CD4-positive, alpha-beta T cell treated with Interleukin-4 for 4 hours (primary cell): Measurements from ENCODE around the gene C19orf18.
A peak's percentile ranks its signal among the peaks of the same experiment; 100 is the strongest.
"Not testable (repeated sequence)": the region's sequence is repeated elsewhere in the genome, so short reads cannot be mapped to it uniquely, and the experiment has no call there.

Experiments
- DNase-seq: peaks from one replicate; pipeline ENCODE4 v3.0.0-alpha.2; 2020

Gene C19orf18

DNA sequence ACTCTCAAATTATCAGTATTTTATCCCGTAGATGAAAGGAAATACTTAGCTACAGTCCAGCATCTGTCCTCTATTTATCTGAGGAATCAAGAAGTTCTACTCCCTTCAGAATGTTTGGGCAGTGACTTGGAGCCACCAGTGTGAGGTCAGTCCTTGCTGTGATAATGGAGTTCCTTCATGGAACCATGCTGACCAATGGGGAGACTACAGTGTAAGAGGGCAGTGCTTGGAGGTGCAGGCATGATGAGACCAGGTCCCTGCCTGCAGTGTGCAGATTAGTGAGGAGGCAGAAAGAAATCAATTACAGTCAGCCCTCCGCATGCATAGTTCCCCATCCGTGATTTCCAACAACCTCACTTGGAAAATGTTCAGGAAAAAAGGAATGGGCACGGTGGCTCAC is at the start of gene C19orf18:
TSS of gene C19orf18 (minus strand) at position 101 of the 400 bp plus-strand sequence. CDS start 102 bp downstream, outside the sequence.
- DNase-seq, result no peak

DNA sequence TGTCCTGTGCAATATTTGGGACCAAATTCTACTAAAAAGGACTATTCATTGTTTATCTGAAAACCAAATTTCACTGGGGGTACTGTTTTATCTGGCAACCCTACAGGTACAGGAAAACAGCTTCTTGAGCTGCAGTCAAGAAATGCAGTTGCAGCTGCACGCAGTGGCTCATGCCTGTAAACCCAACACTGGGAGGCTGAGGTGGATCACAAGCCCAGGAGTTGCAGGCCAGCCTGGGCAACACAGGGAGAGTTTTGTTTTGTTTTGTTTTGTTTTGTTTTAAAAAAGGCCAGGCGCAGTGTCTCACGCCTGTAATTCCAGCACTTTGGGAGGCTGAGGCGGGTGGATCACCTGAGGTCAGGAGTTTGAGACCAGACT is 47.9 kb upstream of the C19orf18 start:
- no peak for DNase-seq

DNA sequence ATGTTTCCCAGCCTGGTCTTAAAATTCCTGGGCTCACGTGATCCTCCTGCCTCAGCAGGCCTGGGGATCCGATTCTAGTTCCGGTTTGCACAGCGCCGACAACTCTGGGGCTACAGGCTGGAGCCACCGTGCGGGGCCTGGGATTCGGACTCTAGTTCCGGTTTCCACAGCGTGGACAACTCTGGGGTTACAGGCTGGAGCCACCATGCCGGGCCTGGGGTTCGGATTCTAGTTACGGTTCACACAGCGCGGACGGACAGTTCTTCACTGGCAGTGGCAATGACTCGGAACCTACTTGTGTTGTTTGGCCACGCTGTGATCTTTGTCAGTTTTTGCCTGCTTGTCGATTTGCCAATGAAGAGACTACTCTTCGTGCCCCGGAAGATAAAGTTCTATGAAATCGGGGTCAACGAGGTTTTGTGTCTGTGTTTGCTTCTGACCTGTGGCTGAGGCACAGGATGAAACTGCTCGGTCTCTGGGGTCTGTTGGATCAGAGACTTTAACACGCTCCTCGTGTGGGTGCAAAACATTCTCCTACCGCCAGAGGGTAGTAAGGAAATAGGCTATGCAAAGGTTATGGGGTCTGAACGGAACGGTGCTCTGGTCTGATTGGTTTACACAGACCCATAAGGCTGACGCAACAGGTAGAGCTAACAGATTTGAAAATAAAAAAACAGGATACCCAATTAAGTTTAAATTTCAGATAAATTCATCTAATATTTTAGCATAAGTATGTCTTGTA is 47.4 kb upstream of the C19orf18 start:
- DNase-seq, result peak; percentile 35

DNA sequence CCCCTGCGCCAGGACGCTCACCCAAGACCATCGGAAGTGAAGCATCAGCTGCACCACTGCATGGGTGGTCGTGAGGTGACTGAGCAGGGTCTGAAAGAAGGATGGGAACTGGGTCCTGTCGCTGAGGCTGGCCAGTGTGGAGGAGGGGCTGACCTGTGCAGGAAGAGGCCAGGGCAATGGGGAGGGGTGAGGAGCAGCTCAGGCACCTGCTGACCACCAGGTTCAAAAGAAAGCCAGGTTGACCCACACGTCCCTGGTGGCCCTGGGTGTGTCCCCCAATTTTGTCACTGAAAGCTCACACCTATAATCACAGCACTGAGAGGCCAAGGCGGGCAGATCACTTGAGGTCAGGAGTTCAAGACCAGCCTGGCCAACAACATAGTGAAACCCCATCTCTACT is 45.8 kb upstream of the C19orf18 start:
- no peak for DNase-seq

DNA sequence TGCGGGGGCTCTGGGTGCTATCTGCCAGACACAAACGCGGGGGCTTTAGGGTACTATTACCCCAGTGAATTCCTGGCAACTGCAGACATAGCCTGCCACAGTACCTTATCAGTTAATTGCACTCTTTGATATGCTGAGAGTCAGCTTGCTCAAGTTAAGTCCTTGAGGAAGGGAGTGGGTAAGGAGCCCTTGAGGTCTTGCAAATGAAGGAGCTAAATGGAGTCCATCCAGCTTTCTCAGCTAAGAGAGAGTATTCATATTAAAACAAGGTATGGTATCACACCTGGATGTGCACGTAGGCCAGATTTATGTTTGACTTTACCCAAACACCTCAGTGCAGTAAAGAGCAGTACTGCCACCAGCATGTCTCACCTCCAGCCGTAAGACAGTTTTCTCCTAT is 39.8 kb upstream of the C19orf18 start:
- DNase-seq, result no peak

DNA sequence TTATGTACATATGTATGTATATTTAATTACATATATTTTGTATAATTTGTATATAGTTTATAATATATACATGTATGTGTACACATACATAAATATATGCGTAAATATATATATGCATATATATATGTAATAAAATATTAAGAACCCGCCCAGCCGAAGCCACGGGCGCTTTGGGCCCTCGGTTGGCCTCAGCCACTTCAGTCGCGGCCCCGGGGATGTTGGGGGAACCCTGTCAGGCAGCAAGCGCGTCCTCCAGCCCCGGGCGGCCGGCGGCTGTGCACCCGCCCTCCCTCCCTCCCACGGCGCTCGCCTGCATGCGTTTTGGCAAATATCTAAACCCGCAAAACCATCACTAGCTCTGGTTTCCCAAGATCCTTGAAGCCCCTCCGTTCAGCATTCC is 36.2 kb upstream of the C19orf18 start:
- no peak for DNase-seq

DNA sequence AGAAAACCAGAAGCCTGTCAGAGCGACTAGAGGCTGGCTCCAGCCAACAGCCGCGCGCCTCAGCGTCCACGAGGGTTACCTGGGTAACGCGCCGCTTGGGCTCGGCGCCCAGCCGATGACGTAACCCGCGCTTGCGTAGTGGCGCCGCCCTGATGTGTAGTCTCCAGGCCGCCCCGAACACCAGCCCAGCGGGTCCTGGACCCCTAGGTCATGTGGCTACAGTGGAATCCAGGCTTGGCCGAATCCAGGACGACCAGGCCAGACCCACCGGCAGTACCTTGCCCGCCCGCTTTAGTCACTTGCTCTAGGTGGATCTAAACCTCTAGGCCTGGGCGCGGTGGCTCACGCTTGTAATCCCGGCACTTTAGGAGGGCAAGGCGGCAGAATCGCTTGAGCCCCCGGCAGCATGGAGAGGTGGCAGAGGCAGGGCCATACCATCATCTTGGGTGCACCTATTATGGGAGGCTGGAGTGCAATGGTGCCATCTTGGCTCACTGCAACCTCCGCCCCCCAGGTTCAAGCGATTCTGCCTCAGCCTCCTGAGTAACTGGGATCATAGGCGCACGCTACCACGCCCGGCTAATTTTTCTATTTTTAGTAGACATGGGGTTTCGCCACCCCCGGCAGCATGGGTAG is 35.5 kb upstream of the C19orf18 start:
- DNase-seq, result peak; percentile 57

DNA sequence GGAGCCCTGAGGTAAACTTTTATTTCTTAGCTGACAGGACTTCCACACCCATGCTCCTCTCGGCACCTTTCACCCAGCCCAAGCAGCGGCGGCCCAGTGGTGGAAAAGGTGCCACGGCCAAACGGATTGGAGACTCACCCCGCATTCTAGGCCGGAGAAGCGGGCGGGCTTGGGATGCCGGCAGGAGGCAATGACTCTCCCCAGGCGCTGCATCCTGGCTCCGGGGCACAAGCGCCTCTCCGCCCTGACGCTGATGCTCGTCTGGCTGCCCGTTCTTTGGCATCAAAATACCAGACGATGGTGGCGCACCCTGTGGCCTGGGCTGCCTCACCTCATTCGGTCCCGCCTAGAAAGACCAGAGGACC is 34.9 kb upstream of the C19orf18 start:
- no peak for DNase-seq

DNA sequence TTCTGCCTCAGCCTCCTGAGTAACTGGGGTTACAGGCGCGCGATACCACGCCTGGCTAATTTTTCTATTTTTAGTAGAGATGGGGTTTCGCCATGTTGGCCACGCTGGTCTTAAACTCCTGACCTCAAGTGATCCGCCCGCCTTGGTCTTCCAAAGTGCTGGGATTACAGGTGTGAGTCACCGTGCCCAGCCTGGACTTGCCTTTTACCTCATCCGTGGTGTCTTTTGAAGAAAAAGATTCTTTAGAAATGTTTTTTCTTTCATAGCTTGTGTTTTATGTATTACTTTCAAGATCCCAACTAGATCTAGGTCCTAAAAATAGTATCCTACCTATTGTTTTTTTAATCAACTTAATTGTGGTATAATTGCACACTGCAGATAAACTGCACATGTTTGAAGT is 34.5 kb upstream of the C19orf18 start:
- not testable (repeated sequence) for DNase-seq

DNA sequence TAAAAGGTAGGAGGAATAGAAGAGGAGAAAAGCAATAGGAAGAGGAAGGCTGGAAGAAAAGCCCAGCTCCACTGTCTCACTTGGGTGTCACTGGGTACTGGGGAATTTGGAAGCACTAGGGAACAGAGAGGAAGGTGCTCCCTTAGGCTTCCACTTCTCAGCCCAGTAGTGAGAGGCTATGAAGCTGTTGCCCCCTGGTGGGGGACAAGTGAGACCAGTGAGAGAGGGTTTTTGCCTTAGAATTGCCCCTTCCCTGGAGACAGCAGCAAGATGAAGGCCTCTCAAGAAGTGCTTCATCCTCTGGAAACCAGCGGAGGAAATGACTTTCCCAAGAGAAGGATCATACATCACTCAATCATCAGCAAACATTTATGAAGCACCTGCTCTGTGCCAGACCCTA is 33.0 kb upstream of the C19orf18 start:
- DNase-seq, result no peak

DNA sequence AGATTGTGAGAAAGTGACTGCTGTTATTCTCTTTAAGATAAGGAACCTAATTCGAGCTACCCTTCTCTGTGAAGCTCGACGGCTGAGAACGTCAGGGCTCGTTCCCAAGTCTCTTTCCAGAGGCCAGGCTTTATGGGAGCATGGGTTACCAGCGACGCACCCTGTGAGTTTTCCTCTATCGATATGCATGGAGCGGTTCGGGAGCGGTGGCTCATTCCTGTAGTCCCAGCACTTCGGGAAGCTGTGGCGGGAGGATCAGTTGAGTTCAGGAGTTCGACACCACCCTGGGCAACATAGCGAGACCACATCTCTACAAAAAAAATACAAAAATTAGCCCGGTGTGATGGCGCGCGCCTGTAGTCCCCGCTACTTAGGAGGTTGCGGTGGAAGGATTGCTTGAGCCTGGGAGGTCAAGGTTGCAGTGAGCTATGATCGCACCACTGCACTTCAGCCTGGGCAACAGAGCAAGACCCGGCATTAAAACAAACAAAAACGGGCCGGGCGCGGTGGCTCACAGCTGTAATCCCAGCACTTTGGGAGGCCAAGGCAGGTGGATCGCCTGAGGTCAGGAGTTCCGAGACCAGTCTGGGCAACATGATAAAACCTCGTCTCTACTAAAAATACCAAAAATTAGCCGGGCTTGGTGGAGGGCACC is 29.0 kb upstream of the C19orf18 start:
- DNase-seq, result no peak

DNA sequence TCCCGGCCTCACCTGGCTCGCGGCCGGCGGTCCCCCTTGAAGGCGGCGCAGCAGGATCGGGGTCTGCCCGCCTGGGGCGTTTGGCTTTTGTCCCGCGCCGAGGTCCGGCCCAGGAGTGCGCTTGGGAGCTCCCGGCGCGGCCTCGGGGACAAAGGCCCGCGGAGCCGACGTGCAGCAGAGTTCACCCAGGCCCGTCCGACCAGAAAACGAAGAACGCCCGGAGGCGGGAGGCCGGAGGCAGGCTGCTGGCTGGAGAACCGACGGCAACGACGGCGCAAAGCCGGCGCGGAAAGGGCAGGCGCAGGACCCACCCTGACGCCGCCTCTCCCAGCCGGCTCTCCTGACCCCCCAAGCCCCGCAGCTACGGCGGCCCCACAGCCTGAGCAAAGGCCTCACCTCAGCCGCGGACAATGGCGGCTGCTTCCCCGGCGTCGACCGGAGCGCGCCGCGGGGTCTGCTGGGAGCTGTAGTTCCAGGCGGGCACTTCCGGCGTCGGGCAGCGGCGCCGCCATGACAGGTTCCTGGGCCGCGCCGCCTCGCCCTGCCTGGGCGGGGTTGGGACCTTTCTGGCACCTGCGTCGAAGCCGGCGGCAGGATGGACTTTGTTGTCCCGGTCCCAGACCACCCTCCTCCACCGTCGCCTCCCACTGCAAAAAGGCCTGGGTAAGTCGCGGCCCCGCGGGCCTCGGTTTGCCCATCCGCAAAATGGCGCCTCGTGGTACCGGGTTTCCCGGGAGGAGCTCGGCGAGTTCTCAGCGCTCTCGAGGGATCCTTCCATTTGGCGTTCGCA is 28.2 kb upstream of the C19orf18 start, which contains the start of gene ZNF606:
TSS of gene ZNF606 (minus strand) at position 437 of the 790 bp plus-strand sequence. CDS start 1,501 bp downstream, outside the sequence.
- peak; percentile 84 for DNase-seq

DNA sequence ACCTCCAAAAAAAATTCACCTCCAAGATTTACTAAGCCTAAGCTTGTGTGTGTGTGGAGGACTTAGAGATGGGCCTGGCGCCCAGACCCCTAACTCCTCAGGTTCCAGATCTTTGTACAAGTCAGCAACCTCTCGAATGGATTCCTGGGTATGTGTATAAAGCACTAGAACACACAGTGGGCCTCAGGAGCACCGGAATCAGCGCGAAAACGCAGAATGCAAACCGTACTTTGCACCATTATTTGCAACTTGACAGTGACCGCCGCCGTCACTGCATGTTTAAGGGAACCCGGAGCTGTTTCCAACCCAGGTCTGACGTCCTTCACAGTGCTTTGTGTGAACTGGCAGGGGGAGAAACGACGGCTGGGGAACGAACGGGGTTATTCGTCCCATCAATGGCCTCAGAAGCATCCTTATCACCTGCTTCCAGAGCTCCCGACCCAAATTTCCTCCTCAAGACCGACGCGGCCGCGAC is 27.6 kb upstream of the C19orf18 start:
- peak; percentile 0 for DNase-seq

DNA sequence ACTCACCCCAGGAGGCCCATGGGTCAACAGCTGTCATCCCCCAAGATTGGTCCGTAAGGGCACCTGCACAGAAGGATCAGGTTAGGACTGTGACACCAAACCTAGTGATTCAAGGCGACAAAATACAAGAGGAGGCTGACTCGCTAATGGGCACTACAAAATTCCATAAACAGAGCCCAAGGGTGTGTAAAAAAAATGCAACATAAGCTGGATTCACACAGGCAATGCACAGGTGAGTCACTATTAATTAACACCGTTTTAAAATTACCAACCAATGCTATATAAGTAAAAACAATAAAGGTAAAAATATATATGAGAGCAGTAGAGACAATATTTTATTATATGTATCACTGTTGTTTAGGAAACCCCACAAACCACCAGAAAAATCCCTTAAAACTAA is 26.3 kb upstream of the C19orf18 start:
- no peak for DNase-seq

DNA sequence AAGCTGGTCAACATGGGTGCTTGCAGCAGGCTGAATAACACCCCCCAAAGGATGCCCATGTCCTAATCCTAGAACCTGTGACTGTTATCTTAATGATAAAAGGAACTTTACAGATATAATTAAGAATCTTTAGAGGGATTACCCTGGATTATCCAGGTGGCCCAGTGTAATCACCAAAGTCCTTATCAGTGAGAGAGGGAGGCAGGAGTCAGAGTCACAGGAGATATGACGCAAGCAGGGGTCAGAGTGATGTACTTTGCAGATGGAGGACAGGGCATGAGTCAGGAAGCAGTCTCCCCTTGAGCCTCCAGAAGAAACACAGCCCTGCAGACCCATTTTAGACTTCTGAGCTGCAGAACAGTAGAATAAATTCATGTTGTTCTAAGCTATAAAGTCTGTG is 18.5 kb upstream of the C19orf18 start:
- no peak for DNase-seq

DNA sequence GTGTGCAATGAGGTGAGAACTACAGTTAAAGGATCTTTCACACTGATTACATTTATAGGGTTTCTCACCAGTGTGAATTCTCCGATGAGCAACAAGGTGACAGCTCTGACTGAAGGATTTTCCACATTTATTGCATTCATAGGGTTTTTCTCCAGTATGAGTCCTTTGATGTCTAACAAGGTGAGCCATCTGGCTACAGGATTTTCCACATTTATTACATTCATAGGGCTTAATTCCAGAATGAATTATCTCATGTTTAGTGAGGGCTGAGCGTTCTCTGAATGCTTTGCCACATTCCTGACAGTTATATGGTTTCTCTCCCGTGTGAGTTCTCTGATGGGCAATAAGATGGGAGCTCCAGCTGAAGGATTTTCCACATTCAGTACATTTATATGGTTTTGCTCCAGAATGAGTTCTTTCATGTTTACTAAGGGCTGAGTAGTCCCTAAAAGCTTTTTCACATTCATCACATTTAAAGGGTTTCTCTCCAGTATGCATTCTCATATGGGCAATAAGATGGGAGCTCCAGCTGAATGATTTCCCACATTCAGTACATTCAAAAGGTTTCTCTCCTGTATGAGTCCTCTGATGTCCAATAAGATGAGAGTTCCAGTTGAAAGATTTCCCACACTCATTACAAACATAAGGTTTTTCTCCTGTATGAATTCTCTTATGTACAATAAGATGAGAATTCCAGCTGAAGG is 4.4 kb upstream of the C19orf18 start:
- no peak for DNase-seq

DNA sequence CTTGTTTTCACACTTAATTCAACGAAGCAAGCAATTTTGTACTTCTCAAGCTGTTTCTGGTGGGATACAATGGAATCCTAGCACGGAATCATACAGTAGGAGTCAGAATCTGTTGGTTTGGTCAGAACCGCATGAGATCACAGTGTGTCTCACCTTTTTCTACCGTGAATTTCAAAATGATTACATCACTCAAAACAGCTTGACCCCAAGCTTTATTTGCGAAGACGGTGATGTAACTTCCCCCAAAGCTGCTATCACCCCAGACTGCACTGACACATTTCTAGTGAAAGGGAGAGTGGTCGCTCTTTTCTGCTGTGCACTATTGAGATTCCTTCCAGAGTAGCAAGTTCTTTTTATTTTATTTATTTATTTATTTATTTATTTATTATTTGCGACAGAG is 9.6 kb downstream of the C19orf18 start:
- DNase-seq, result no peak

DNA sequence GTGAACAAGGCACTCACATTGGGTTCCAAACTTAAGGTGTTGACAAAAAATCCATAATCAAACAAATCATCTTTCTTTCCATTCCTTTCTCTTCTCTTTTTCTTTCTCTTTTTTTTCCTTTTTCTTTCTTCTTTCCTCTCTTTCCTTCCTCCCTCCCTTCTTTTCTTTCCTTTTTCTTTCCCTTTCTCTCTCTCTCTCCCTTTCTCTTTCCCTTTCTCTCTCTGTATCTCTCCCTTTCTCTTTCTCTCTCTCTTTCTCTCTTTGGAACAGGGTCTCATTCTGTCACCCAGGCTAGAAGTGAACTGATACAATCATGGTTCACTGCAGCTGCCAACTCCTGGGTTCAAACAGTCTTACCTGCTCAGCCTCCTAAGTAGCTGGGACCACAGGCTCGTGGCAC is 12.5 kb downstream of the C19orf18 start:
- no peak for DNase-seq

DNA sequence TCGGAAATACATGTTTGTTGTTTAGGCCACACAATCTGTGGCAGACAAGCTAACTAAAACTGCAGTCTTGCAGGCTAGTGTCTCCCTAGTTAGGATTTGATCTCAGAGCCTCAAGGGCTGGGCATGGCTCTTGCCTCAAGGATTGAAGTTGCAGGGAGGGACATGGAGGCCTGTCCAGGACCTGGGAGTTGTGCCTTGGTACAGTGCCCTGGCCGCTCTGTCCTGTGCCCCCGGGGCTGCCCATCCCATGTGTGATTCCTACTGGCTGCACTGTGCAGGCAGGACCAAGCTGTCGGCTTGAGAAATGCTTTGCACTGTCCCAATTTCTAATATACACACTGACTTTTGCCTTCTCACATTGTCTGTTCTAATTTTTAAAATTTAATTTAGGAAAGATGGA is 19.3 kb downstream of the C19orf18 start:
- no peak for DNase-seq

DNA sequence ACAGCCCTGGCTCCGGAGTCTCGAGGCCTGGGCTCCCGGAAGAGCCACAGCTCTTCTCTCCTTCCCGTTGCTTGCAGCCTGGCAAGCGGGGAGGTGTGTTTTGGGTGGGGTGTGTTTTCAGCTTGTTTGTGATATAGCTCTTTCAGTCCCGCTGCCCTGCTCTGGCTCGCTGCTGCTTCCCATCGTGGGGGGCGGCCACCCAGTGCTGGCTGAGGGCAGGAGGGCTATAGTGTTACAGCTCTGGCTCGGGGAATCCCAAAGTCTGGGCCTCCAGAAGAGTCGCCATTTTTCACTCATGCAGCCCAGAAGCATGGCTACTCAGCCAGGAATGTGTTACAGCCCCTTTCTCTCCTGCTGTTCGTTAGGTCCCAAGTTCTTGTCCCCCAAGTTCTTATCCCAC is 24.6 kb downstream of the C19orf18 start:
- no peak for DNase-seq

DNA sequence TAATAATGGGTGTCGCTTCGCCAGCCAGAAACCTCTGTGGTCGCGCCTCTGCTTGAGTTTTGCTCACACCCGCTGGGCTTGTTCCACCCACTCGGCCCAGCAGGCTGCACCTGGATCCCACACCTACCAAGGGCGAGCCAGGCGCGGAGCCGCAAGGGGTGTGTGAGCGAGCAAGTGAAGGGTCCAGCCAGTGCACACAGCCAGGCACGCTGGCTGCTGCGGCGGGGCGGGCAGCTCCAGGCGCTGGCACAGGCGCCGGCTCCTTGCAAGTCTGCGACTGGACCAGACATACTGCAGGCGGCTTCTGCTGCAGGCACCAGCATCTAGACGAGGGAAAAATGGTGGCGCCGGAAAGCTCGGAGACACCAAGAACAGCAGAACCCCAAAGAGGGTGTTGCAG is 25.0 kb downstream of the C19orf18 start:
- DNase-seq, result no peak

DNA sequence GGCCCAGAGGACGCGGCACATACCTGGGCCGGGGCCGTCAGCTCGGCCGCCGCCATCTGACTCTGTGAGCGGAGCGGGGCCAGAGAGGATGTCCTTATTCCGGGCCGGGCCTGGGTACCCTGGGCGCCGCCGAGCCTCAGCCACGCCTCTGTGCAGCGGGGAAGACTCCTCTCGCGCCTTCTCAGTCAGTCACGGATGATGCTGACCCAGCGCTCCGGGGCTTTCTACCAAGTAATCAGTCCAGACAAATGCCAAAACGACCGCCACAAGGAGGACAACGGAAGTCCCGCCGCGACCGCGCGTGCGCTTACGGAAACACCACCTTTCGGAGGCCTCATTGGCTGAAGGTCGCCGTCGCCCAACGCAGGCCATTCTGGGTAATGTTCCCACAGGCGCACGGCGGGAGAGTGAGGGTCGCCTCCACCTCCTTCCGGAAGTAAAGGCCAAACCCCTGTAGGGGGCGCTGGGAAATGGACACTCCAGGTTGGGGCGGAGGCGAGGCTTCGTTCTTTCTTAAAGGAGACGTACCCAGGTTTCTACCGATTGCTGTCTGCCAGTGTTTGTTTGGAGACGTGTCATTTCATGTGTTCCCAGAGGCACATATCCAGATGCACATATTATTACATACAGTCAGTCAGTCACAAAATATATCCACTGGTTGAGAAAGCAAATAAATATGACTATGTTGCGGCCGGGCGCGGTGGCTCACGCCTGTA is 26.8 kb downstream of the C19orf18 start, which contains the start of gene ZNF256:
TSS of gene ZNF256 (minus strand) at position 288 of the 716 bp plus-strand sequence. CDS start at position 56, 232 bp downstream.
- DNase-seq, result peak; percentile 92
